ENCODE data around the gene PRR5. TPM values are rescaled to one million over a fixed set of nuclear protein-coding genes. Genes with fewer than 3 reads are reported as not detected.
A peak's percentile ranks its signal among the peaks of the same experiment; 100 is the strongest.
"Not testable (repeated sequence)": the region's sequence is repeated elsewhere in the genome, so short reads cannot be mapped to it uniquely, and the experiment has no call there.

PRR5 gene
- polyA plus RNA-seq, 4 donors, result 37.0 to 80.5 (median 61.8) TPM

- WGBS, 3 donors, result 11 to 32% (median 24%) methylated on average over 23 to 25 of the region's 25 CpGs
Measured at GRCh38 chr22:44676441-44677352, 25.3 kb upstream of the PRR5 start.

GRCh38 chr22:44677353-44677840 is 24.6 kb upstream of the PRR5 start:
- peak overlapping the region; percentile 66 to 86 (median 78) for H3K27ac ChIP-seq (ENCODE audit: low read depth in 1 of 3, low read length in 2 of 3)
- H3K4me1 ChIP-seq (ENCODE audit: control insufficient read depth in 3 of 3, insufficient read depth in 2 of 3, low read depth in 1 of 3, low read length in 2 of 3), result peaks cover 0 to 8% (median 0%) of the 10 kb centered on the region in 3 donors
- H3K36me3 ChIP-seq (ENCODE audit: control insufficient read depth in 3 of 3, insufficient read depth in 2 of 3, low read depth in 1 of 3, low read length in 3 of 3), result peaks cover 0 to 5% (median 0%) of the 10 kb centered on the region in 3 donors
- DNase-seq (peak in 1 of 2 donors; percentile 40), FAIRE-seq (no peak)
- H3K9me3 ChIP-seq (ENCODE audit: control insufficient read depth in 2 of 2, insufficient read depth in 1 of 2, low read depth in 1 of 2, low read length in 1 of 2), result no peaks in the 10 kb centered on the region
- no peaks in the 10 kb centered on the region for H3K27me3 ChIP-seq (ENCODE audit: control insufficient read depth in 3 of 3, insufficient read depth in 3 of 3, low read length in 3 of 3)
- H3K4me3 ChIP-seq (ENCODE audit: low read depth in 1 of 3, low read length in 3 of 3), result peak overlapping the region in 2 of 3 donors; percentile 70 to 71
- 19 to 45% (median 23%) methylated on average over 10 of the region's 10 CpGs for WGBS, 3 donors

More at GRCh38 chr22:44676441-44677352, 25.3 kb upstream of the PRR5 start:
- FAIRE-seq (no peak), DNase-seq (peak; percentile 95 to 97)
- Histone ChIP-seq H3K27me3 (ENCODE audit: control insufficient read depth in 3 of 3, insufficient read depth in 3 of 3, low read length in 3 of 3) (no peaks in the 10 kb centered on the region), H3K36me3 (ENCODE audit: control insufficient read depth in 3 of 3, insufficient read depth in 2 of 3, low read depth in 1 of 3, low read length in 3 of 3) (peaks cover 0 to 5% (median 0%) of the 10 kb centered on the region in 3 donors), H3K27ac (ENCODE audit: low read depth in 1 of 3, low read length in 2 of 3) (peak overlapping the region; percentile 66 to 86 (median 78)), H3K4me1 (ENCODE audit: control insufficient read depth in 3 of 3, insufficient read depth in 2 of 3, low read depth in 1 of 3, low read length in 2 of 3) (peaks cover 0 to 8% (median 0%) of the 10 kb centered on the region in 3 donors), H3K9me3 (ENCODE audit: control insufficient read depth in 2 of 2, insufficient read depth in 1 of 2, low read depth in 1 of 2, low read length in 1 of 2) (no peaks in the 10 kb centered on the region), H3K4me3 (ENCODE audit: low read depth in 1 of 3, low read length in 3 of 3) (peak overlapping the region in 2 of 3 donors; percentile 70 to 71)

DNA sequence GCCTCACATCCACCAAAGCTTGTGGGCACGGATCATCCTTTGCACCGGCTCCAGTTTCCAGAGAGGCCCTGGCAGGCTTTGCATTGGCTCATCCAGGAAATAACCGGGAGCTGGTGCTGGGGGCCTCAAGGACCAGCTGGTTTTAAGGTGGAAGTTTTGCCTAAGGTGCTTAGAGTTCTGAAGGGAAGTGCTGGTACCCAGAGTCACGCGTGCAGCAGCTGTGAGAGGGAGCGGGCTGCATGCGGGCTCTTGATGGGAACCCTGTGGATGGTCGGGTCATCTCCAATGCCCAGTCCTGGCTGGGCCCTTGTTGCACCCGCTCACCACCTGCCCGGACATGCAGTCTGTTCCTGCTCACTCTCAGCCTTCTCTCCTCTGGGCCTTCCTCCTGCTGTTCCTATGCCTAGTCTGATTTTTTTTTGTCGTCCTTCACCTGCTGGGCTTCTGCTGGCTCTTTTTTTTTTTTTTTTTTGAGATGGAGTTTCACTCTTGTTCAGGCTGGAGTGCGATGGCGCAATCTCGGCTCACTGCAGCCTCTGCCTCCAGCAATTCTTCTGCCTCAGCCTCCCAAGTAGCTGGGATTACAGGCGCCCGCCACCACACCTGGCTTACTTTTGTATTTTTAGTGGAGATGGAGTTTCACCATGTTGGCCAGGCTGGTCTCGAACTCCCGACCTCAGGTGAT is 24.0 kb upstream of the PRR5 start:
- H3K4me3 ChIP-seq (ENCODE audit: low read depth in 1 of 3, low read length in 3 of 3), result peak overlapping the region in 2 of 3 donors; percentile 70 to 71

DNA sequence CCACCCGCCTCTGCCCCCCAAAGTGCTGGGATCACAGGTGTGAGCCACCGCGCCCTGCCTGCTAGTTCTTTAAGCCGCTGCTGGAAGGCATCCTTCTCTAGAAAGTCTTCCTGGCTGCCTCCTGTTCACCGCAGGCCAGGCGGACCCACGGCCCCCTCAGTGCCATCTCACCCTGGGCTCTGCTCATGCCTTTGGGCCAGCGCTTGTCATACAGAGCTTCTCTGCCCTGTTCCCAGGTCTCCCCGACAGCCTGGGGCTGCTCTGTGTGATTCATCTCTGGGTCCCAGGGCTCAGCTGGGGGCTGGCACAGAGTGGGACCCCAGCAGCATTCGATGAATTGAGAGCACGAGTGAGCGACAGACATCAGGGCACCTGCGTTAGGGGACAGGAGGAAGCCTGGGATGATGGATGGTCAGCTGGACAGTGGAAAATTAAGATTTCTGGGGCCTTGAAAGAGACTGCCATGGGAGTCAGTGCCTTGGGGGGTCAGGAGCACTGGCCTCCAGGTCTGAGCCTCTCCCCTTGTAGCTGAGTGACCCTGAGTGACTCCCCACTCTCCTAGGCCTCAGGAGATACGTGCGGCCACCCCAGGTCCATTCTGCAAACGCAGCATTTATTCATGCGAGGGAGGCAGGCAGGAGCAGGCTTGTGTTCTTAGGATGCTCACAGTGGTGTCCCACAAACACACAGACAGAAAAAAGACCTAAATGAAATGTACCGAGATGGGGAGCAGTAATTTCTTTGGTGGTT is 23.3 kb upstream of the PRR5 start:
- Histone ChIP-seq H3K4me3 (ENCODE audit: low read depth in 1 of 3, low read length in 3 of 3) (no peak overlapping the region), H3K27me3 (ENCODE audit: control insufficient read depth in 3 of 3, insufficient read depth in 3 of 3, low read length in 3 of 3) (no peaks in the 10 kb centered on the region), H3K9me3 (ENCODE audit: control insufficient read depth in 2 of 2, insufficient read depth in 1 of 2, low read depth in 1 of 2, low read length in 1 of 2) (no peaks in the 10 kb centered on the region), H3K4me1 (ENCODE audit: control insufficient read depth in 3 of 3, insufficient read depth in 2 of 3, low read depth in 1 of 3, low read length in 2 of 3) (peaks cover 0 to 8% (median 0%) of the 10 kb centered on the region in 3 donors), H3K27ac (ENCODE audit: low read depth in 1 of 3, low read length in 2 of 3) (no peak overlapping the region), H3K36me3 (ENCODE audit: control insufficient read depth in 3 of 3, insufficient read depth in 2 of 3, low read depth in 1 of 3, low read length in 3 of 3) (peaks cover 0 to 10% (median 0%) of the 10 kb centered on the region in 3 donors)
- DNase-seq (no peak), FAIRE-seq (no peak)
- 92 to 93% (median 92%) methylated on average over 18 of the region's 18 CpGs for whole genome bisulfite sequencing, 3 donors

More for the DNA sequence above, 24.0 kb upstream of the PRR5 start:
- Histone ChIP-seq H3K27me3 (ENCODE audit: control insufficient read depth in 3 of 3, insufficient read depth in 3 of 3, low read length in 3 of 3) (no peaks in the 10 kb centered on the region), H3K27ac (ENCODE audit: low read depth in 1 of 3, low read length in 2 of 3) (peak overlapping the region in 1 of 3 donors; percentile 86), H3K4me1 (ENCODE audit: control insufficient read depth in 3 of 3, insufficient read depth in 2 of 3, low read depth in 1 of 3, low read length in 2 of 3) (peaks cover 0 to 8% (median 0%) of the 10 kb centered on the region in 3 donors), H3K9me3 (ENCODE audit: control insufficient read depth in 2 of 2, insufficient read depth in 1 of 2, low read depth in 1 of 2, low read length in 1 of 2) (no peaks in the 10 kb centered on the region), H3K36me3 (ENCODE audit: control insufficient read depth in 3 of 3, insufficient read depth in 2 of 3, low read depth in 1 of 3, low read length in 3 of 3) (peaks cover 0 to 10% (median 0%) of the 10 kb centered on the region in 3 donors)
- FAIRE-seq, result no peak
- WGBS, 3 donors, result 61 to 80% (median 66%) methylated on average over 18 of the region's 18 CpGs
- DNase-seq, result no peak

DNA sequence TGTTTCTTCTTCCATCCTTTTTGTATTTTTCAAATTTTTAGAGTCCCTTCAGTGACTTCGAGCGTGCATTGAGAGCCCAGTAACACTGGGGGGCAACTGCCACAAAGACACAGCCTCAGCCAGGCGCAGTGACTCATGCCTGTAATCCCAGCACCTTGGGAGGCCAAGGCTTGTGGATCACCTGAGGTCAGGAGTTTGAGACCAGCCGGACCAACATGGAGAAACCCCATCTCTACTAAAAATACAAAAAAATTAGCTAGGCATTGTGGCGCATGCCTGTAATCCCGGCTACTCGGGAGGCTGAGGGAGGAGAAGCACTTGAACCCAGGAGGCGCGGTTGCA is 22.7 kb upstream of the PRR5 start:
- WGBS, 3 donors, result 92 to 95% (median 95%) methylated on average over 9 of the region's 9 CpGs
- not testable (repeated sequence) for H3K4me1 ChIP-seq (ENCODE audit: control insufficient read depth in 3 of 3, insufficient read depth in 2 of 3, low read depth in 1 of 3, low read length in 2 of 3); H3K36me3 ChIP-seq (ENCODE audit: control insufficient read depth in 3 of 3, insufficient read depth in 2 of 3, low read depth in 1 of 3, low read length in 3 of 3); FAIRE-seq; H3K4me3 ChIP-seq (ENCODE audit: low read depth in 1 of 3, low read length in 3 of 3); H3K27me3 ChIP-seq (ENCODE audit: control insufficient read depth in 3 of 3, insufficient read depth in 3 of 3, low read length in 3 of 3); H3K9me3 ChIP-seq (ENCODE audit: control insufficient read depth in 2 of 2, insufficient read depth in 1 of 2, low read depth in 1 of 2, low read length in 1 of 2); DNase-seq; H3K27ac ChIP-seq (ENCODE audit: low read depth in 1 of 3, low read length in 2 of 3)

GRCh38 chr22:44680058-44680457 is 21.9 kb upstream of the PRR5 start:
- H3K4me1 ChIP-seq (ENCODE audit: control insufficient read depth in 3 of 3, insufficient read depth in 2 of 3, low read depth in 1 of 3, low read length in 2 of 3), result peaks cover 0 to 14% (median 0%) of the 10 kb centered on the region in 3 donors
- H3K4me3 ChIP-seq (ENCODE audit: low read depth in 1 of 3, low read length in 3 of 3), result no peak overlapping the region
- H3K27ac ChIP-seq (ENCODE audit: low read depth in 1 of 3, low read length in 2 of 3), result no peak overlapping the region
- no peaks in the 10 kb centered on the region for H3K9me3 ChIP-seq (ENCODE audit: control insufficient read depth in 2 of 2, insufficient read depth in 1 of 2, low read depth in 1 of 2, low read length in 1 of 2)
- H3K36me3 ChIP-seq (ENCODE audit: control insufficient read depth in 3 of 3, insufficient read depth in 2 of 3, low read depth in 1 of 3, low read length in 3 of 3), result peaks cover 0 to 10% (median 0%) of the 10 kb centered on the region in 3 donors
- no peak for FAIRE-seq
- DNase-seq, result no peak
- 38 to 60% (median 46%) methylated on average over 5 of the region's 5 CpGs for WGBS, 3 donors
- no peaks in the 10 kb centered on the region for H3K27me3 ChIP-seq (ENCODE audit: control insufficient read depth in 3 of 3, insufficient read depth in 3 of 3, low read length in 3 of 3)

DNA sequence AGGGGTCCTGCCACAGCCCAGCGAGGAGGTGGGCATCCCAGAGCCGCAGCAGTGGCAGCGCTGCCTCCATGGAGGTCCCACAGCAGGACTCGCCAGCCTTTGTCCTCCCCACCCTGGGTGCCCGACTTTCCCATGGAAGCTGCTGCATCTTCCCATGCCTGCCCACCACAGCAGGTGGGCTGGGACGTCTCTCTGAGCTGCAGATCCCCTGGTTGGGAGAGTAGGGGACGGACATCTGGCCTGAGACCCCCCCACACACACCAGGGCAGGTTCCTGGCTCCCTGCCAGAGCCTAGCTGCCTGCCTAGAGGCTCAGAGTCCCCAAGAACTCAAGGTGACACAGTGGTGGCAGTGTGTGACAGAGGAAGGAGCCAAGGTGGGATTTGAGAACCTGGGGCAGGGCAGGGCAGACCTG is 21.5 kb upstream of the PRR5 start:
- Histone ChIP-seq H3K36me3 (ENCODE audit: control insufficient read depth in 3 of 3, insufficient read depth in 2 of 3, low read depth in 1 of 3, low read length in 3 of 3) (peaks cover 0 to 10% (median 0%) of the 10 kb centered on the region in 3 donors), H3K4me3 (ENCODE audit: low read depth in 1 of 3, low read length in 3 of 3) (no peak overlapping the region), H3K9me3 (ENCODE audit: control insufficient read depth in 2 of 2, insufficient read depth in 1 of 2, low read depth in 1 of 2, low read length in 1 of 2) (no peaks in the 10 kb centered on the region), H3K27me3 (ENCODE audit: control insufficient read depth in 3 of 3, insufficient read depth in 3 of 3, low read length in 3 of 3) (no peaks in the 10 kb centered on the region), H3K4me1 (ENCODE audit: control insufficient read depth in 3 of 3, insufficient read depth in 2 of 3, low read depth in 1 of 3, low read length in 2 of 3) (peaks cover 0 to 16% (median 0%) of the 10 kb centered on the region in 3 donors), H3K27ac (ENCODE audit: low read depth in 1 of 3, low read length in 2 of 3) (no peak overlapping the region)
- DNase-seq (no peak), FAIRE-seq (no peak)
- 59 to 67% (median 61%) methylated on average over 6 to 7 of the region's 7 CpGs for WGBS, 3 donors

All from small intestine (tissue), 7 donors.